Inferior parietal cortex (tissue), 1 donor: Measurements from ENCODE around the gene SNRNP200.

Experiments used
- DNase-seq: peaks from one replicate; pipeline ENCODE4 v3.0.0-alpha.2; 2016; ENCODE audit errors: extremely low spot score

SNRNP200 gene

DNA sequence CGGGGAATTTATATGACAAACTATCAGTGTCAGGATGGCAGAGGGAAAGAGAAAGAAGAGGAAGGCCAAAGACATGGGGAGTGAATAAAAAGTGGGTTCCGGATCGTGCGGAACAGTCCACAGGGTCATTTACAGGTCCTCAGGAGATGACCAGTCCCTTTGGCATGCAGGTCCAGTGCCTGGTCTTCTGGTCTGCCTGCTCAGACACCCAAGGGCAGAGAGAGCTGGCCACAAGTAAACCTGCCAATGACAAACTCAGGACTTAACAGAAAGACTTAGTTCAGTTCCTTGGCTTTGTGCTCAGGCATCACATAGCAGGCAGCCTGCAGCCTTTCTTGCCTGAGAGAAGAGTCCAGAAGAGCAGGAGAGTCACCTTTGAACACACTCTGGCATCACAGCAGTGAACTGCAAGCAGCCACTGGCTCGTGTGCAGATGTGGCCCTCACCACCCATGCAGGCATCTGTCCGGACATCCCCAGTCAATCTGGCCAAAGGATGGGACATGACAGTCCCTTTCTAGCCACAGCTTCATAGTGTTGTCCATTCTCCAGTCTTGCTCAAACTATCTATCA is 53.5 kb downstream of the SNRNP200 start:
- DNase-seq = no peak

DNA sequence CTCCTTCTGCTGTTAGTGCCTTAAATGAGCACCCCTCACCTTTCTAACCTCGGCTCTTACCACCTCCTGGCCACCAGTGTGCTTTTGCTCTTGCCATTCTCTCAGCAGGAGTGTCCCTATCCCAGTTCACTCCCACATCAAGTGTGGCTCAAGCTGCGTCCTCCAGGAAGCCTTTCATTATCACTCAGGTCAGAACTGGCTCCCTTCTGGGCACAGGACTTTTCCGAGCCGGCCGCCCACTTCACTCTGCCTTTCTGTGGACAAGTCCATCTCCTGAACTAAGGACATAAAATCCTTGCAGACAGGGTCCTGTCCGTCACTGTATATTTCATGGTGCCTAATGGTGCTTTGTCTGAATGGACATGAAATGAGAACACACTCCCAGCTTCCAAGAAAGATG is 55.2 kb downstream of the SNRNP200 start:
- DNase-seq = no peak

- no peak for DNase-seq
Observed at GRCh38 chr2:96249654-96250053, 55.7 kb downstream of the SNRNP200 start.

DNA sequence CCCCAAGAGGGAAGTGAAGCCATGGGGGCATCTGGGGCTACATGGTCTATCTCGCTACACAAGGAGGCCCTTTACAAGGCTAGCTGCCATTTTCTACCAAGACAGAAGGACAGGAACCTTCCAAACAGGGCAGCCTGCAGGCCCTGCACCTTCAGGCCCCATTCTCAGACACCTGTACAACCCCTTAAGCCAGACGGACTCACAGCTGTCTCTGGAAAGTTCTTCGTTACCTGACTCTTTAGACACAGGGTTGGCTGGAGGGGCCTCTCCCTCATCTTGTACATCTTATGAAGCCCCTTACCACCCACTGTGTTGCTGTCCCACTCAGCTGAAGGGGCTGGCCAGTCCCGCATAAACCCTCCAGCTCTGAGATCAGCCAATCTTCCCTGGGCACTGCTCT is 56.7 kb downstream of the SNRNP200 start:
- no peak for DNase-seq

GRCh38 chr2:96247896-96248295 is 57.5 kb downstream of the SNRNP200 start:
- no peak for DNase-seq

GRCh38 chr2:96247009-96247408 is 58.3 kb downstream of the SNRNP200 start:
- no peak for DNase-seq

DNA sequence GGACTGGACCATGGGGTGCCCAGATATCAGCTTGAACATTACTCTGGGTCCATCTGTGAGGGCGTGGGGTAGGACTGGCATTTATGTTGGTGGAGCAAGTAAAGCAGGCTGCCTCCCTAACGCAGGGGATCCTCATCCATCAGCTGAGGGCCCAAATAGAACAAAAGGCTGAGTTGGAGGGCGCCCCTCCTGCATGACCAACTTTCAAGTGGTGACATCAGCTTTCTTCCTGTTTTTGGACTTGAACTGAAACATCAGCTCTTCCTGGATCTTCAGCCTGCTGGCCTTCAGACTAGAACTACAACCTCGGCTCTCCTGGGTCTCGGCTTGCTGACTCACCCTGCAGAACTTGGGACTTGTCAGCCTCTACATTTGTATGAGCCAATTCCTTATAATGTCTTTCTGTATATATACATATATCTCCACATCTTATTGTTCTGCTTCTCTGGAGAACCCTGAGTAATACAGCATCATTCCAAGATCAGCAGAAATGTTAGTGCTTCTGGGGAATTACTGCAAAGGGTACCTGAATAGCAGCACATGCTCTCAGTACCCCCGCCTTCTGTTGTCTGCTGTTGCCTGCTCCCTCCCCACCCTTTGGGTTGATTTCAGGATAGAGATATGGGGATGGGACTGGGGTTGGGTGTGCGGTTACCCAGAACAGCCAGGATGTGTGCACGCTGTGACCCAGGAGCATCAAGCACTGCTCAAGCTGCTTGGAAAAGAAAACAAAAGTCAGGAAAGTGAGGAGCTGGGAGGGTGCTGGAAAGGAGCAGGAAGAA is 59.5 kb downstream of the SNRNP200 start:
- no peak for DNase-seq

- no peak for DNase-seq
Observed at GRCh38 chr2:96243843-96244242, 61.5 kb downstream of the SNRNP200 start.

DNA sequence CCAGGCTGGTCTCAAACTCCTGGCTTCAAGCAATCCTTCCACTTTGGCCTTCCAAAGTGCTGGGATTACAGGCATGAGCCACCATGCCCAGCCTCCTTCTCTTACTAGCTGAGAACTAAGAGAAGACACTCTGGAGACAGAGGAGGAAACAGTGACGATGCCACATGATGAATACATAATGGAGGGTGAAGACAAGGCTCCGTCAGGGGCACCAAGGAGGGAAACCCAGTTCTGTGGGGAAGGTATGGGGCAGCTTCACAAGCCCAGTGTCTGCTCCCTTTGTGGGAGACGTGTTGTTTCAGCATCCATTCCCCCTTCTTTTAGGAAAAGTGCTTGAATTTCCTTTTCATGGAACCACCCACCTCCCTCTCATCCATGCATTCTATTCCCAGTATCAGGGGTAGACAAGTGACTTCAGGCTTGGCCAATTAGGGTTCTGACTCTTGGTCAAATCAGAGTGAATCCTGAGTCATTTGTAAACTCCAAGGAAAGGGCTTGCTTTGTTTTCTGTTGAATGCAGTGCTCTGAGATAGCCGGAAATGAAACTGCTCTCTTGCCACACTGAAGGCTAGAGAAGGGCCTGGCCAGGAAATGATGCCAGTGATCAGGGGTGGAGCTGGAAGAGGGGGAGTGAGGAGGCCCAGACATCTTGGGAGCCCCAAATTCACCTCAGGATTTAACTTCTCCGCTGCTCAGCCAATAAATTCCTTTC is 63.3 kb downstream of the SNRNP200 start:
- no peak for DNase-seq

DNA sequence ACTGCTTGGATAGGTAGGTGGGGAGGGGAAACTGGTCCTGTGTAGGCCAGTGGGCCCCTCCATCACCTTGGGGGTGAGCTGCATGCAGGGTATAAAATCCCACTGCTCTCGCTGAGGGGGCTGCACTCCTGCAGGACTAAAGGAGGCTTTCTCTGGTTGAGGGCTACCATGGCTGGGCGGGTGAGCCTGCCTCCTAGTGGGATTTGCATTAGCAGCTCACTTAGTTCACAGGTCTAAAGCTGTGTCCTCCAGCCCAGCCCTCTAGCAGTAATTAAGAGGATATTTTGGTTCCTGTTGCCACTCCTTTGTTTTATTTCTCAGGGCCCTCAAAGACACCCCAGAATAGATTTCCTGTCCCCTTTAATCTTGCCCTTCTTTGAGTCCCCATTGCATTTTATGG is 64.1 kb downstream of the SNRNP200 start:
- DNase-seq = no peak

DNA sequence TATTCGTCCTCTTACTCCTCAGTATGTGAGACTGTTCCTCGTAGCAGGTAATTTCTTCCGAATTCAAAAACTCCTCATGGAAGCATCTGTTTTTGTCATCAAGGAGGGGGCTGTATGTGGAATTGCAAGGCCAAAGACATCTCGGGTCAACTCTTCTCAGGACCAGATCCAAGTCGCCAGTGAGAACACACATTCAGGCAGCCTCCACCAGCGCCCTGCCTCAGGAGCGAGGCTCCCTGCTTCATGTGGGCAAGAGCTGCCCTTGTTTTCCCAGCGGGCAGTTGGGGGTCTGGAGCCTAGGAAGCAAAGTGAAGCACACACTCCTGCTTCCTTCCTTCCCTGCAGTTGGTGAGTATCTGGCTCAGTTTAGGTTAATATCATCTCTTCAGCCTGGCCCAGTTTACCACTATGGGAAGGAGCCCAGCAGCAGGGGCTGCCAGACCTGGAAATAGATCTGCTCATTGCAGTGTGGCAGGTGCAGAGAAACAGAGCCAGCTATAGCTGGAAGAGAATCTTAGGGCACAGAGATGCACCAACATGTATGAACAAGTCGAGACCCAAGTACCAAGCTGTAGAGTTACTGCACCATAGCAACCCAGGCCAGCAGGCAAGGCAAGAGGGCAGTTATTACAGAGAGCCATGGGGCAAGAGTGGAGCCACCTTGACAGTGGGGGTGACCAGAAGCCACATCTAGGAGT is 64.9 kb downstream of the SNRNP200 start:
- DNase-seq = no peak

DNA sequence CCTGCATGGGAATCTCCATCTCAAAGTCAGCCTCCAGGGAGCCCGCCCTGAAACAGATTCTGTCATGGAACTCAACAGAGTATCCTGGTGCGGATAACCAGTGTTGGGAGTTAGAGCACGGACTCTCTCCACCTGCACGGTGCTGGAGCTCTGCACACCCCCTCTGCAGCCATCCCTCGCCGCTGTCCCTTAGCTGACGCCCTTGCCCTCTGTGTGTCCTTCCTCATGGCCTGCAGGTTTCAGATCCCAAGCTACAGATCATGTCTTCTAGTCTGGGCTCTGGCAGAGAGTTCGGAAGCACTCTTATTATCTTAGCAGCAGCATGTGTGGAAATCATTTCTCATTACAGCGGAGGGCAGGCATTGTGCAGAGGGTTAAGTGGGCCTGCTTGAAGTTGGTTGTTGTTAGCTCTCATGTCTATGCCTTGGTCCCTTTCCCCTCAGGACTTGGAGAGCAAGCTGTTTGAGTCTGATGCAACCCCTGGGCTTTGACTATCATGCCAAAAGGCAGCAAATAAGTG is 65.5 kb downstream of the SNRNP200 start:
- no peak for DNase-seq

- DNase-seq = no peak
Observed at GRCh38 chr2:96239091-96239490, 66.3 kb downstream of the SNRNP200 start.

DNA sequence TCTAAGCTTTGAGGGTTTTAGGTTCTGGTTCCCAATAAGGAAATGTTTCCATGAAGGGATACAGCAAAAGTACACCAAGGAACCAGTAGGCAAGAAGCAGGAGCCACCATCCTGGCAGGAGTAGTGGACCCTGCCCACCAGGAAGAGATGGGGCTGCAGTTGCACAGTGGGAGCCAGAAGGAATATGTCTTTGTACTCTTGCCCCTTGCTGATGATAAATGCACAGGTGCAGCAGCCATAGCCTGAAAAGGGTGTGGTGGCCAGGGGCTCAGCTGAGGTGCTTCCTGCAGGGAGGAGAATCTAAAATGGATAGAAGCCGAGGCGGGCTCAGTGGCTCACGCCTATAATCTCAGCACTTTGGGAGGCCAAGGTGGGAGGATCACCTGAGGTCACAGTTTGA is 67.1 kb downstream of the SNRNP200 start:
- DNase-seq = no peak

GRCh38 chr2:96236882-96237281 is 68.5 kb downstream of the SNRNP200 start:
- no peak for DNase-seq

- DNase-seq = no peak
Observed at GRCh38 chr2:96233880-96234316, 71.4 kb downstream of the SNRNP200 start.

DNA sequence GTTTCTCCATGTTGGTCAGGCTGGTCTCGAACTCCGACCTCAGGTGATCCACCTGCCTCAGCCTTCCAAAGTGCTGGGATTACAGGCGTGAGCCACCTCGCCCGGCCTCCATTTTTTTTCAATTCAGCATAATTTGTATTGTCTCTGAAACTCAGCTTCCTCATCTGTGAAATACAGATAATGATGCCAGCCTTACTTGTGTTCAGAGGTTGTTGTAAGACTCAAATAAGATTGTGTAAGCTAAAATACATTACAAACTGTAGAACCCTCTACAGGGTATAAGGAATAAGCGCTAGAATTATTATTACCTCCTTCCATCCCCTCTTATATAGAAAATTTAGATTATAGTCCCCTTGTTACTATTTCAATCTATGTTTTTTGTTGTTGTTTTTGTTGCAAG is 71.9 kb downstream of the SNRNP200 start:
- DNase-seq = no peak

- no peak for DNase-seq
Observed at GRCh38 chr2:96231316-96231715, 74.0 kb downstream of the SNRNP200 start.

GRCh38 chr2:96225016-96225533 is 80.3 kb downstream of the SNRNP200 start:
- DNase-seq = no peak
